Measurements from ENCODE around the gene GMDS. TPM values are rescaled to one million over a fixed set of nuclear protein-coding genes. Genes with fewer than 3 reads are reported as not detected.

Gene GMDS
- total and polyA plus RNA-seq, 2 experiments from 2014 or later = 30.1 to 36.5 TPM

DNA sequence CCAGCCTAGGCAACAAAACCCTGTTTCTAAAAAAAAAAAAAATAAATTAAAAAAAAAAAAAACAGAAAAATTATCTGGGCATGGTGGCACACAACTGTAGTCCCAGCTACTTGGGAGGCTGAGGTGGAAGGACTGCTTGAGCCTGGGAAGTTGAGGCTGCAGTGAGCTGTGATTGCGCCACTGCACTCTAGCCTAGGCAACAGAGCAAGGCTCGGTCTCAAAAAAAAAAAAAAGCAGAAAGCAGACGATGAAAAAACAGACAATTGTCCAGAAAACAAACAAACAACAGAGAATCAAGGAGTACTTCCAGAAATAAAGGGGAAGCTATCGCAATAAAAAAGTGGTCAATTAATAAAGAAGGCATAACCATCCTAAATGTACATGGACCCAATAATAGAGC, 229.4 kb downstream of the GMDS start (continued):
- TF ChIP-seq, protein P1, sequence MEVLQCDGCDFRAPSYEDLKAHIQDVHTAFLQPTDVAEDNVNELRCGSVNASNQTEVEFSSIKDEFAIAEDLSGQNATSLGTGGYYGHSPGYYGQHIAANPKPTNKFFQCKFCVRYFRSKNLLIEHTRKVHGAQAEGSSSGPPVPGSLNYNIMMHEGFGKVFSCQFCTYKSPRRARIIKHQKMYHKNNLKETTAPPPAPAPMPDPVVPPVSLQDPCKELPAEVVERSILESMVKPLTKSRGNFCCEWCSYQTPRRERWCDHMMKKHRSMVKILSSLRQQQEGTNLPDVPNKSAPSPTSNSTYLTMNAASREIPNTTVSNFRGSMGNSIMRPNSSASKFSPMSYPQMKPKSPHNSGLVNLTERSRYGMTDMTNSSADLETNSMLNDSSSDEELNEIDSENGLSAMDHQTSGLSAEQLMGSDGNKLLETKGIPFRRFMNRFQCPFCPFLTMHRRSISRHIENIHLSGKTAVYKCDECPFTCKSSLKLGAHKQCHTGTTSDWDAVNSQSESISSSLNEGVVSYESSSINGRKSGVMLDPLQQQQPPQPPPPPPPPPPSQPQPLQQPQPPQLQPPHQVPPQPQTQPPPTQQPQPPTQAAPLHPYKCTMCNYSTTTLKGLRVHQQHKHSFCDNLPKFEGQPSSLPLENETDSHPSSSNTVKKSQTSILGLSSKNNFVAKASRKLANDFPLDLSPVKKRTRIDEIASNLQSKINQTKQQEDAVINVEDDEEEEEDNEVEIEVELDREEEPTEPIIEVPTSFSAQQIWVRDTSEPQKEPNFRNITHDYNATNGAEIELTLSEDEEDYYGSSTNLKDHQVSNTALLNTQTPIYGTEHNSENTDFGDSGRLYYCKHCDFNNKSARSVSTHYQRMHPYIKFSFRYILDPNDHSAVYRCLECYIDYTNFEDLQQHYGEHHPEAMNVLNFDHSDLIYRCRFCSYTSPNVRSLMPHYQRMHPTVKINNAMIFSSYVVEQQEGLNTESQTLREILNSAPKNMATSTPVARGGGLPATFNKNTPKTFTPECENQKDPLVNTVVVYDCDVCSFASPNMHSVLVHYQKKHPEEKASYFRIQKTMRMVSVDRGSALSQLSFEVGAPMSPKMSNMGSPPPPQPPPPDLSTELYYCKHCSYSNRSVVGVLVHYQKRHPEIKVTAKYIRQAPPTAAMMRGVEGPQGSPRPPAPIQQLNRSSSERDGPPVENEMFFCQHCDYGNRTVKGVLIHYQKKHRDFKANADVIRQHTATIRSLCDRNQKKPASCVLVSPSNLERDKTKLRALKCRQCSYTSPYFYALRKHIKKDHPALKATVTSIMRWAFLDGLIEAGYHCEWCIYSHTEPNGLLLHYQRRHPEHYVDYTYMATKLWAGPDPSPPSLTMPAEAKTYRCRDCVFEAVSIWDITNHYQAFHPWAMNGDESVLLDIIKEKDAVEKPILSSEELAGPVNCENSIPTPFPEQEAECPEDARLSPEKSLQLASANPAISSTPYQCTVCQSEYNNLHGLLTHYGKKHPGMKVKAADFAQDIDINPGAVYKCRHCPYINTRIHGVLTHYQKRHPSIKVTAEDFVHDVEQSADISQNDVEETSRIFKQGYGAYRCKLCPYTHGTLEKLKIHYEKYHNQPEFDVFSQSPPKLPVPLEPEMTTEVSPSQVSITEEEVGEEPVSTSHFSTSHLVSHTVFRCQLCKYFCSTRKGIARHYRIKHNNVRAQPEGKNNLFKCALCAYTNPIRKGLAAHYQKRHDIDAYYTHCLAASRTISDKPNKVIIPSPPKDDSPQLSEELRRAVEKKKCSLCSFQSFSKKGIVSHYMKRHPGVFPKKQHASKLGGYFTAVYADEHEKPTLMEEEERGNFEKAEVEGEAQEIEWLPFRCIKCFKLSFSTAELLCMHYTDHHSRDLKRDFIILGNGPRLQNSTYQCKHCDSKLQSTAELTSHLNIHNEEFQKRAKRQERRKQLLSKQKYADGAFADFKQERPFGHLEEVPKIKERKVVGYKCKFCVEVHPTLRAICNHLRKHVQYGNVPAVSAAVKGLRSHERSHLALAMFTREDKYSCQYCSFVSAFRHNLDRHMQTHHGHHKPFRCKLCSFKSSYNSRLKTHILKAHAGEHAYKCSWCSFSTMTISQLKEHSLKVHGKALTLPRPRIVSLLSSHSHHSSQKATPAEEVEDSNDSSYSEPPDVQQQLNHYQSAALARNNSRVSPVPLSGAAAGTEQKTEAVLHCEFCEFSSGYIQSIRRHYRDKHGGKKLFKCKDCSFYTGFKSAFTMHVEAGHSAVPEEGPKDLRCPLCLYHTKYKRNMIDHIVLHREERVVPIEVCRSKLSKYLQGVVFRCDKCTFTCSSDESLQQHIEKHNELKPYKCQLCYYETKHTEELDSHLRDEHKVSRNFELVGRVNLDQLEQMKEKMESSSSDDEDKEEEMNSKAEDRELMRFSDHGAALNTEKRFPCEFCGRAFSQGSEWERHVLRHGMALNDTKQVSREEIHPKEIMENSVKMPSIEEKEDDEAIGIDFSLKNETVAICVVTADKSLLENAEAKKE (CRISPR knock-in tag; IDR thresholded peaks at IDR 0.05) = no peak

DNA sequence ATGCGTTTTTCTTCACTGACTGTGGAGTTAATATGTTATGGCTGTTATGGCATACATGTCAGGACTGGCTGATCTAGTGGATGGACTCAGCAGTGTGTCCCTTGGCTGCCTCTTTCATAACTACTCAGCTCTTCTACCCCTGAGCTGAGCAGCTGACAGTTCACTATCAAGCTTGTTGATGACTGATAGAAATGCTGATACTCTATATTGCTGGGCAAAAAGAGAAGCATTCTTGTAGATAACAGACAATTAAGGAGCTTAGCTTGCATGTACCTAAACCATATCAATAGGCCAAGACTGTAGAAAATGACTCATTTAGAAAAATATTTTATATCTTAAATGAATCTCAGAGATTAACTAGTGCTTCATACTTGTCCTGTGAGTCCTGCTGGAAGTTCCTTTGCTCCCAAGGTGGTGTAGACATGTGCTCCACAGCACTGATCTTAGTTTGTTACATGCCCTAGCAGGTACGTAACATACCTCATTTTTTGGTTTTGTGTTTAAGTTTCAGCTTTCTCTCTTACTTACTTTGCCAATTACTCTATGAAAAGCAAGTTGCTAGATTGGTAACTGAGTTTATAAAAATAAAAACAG, 236.9 kb downstream of the GMDS start:
- Mint-ChIP-seq H3K27me3 (ENCODE audit: insufficient read depth, low read depth, poor library complexity) (peaks cover 2% of the 10 kb centered on the region), H3K36me3 (ENCODE audit: low read depth) (peaks cover 6% of the 10 kb centered on the region; the same call in 2 of the 3 replicates), H3K4me3 (no peak overlapping the region), H3K27ac (no peak overlapping the region), H3K9me3 (peaks cover 10% of the 10 kb centered on the region; the same call in 2 of the 3 replicates), H3K4me1 (peaks cover 2% of the 10 kb centered on the region; the same call in 1 of the 3 replicates)
- no peaks in the 10 kb centered on the region for H3K4me1 ChIP-seq (ENCODE audit: insufficient read depth)
- no peaks in the 10 kb centered on the region for H3F3A ChIP-seq (replicated peaks; ENCODE audit: low read depth)
- H3K4me3 ChIP-seq = no peak overlapping the region
- H3K27ac ChIP-seq (ENCODE audit: low read depth) = no peak overlapping the region
- DNase-seq (ENCODE audit: low spot score) = no peak
- no peaks in the 10 kb centered on the region for H3K9me2 ChIP-seq (ENCODE audit: insufficient read depth)
- no peak overlapping the region for H2AFZ ChIP-seq
- no peaks in the 10 kb centered on the region for H3K36me3 ChIP-seq (ENCODE audit: insufficient read depth)
- ATAC-seq = no peak
- no peaks in the 10 kb centered on the region for H4K20me1 ChIP-seq (replicated peaks; ENCODE audit: insufficient read depth)
- H3K79me2 ChIP-seq (replicated peaks; ENCODE audit: insufficient read depth) = no peaks in the 10 kb centered on the region
- H3K27me3 ChIP-seq (ENCODE audit: insufficient read depth) = no peaks in the 10 kb centered on the region
- no peak overlapping the region for H3K4me2 ChIP-seq
- TF ChIP-seq ZNF114 (CRISPR knock-in tag; IDR thresholded peaks at IDR 0.05) (no peak), ZNF331 (CRISPR knock-in tag; IDR thresholded peaks at IDR 0.05; ENCODE audit: low read depth) (no peak), EZH2 (IDR thresholded peaks at IDR 0.05; ENCODE audit: low read depth, unreplicated experiment) (no peak), CREB1 (CRISPR knock-in tag; IDR thresholded peaks at IDR 0.05; ENCODE audit: low read depth) (no peak), EZH2phosphoT487 (IDR thresholded peaks at IDR 0.05; ENCODE audit: unreplicated experiment) (no peak), NANOG (IDR thresholded peaks at IDR 0.05; ENCODE audit: borderline replicate concordance) (no peak)
- TF ChIP-seq, protein P2, sequence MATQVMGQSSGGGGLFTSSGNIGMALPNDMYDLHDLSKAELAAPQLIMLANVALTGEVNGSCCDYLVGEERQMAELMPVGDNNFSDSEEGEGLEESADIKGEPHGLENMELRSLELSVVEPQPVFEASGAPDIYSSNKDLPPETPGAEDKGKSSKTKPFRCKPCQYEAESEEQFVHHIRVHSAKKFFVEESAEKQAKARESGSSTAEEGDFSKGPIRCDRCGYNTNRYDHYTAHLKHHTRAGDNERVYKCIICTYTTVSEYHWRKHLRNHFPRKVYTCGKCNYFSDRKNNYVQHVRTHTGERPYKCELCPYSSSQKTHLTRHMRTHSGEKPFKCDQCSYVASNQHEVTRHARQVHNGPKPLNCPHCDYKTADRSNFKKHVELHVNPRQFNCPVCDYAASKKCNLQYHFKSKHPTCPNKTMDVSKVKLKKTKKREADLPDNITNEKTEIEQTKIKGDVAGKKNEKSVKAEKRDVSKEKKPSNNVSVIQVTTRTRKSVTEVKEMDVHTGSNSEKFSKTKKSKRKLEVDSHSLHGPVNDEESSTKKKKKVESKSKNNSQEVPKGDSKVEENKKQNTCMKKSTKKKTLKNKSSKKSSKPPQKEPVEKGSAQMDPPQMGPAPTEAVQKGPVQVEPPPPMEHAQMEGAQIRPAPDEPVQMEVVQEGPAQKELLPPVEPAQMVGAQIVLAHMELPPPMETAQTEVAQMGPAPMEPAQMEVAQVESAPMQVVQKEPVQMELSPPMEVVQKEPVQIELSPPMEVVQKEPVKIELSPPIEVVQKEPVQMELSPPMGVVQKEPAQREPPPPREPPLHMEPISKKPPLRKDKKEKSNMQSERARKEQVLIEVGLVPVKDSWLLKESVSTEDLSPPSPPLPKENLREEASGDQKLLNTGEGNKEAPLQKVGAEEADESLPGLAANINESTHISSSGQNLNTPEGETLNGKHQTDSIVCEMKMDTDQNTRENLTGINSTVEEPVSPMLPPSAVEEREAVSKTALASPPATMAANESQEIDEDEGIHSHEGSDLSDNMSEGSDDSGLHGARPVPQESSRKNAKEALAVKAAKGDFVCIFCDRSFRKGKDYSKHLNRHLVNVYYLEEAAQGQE (IDR thresholded peaks at IDR 0.05; ENCODE audit: unreplicated experiment) = no peak
- TF ChIP-seq, protein P3, sequence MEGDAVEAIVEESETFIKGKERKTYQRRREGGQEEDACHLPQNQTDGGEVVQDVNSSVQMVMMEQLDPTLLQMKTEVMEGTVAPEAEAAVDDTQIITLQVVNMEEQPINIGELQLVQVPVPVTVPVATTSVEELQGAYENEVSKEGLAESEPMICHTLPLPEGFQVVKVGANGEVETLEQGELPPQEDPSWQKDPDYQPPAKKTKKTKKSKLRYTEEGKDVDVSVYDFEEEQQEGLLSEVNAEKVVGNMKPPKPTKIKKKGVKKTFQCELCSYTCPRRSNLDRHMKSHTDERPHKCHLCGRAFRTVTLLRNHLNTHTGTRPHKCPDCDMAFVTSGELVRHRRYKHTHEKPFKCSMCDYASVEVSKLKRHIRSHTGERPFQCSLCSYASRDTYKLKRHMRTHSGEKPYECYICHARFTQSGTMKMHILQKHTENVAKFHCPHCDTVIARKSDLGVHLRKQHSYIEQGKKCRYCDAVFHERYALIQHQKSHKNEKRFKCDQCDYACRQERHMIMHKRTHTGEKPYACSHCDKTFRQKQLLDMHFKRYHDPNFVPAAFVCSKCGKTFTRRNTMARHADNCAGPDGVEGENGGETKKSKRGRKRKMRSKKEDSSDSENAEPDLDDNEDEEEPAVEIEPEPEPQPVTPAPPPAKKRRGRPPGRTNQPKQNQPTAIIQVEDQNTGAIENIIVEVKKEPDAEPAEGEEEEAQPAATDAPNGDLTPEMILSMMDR (conservative IDR thresholded peaks at IDR 0.05; ENCODE audit: low read depth in 2 of 2) = no peak
- TF ChIP-seq, protein P4, sequence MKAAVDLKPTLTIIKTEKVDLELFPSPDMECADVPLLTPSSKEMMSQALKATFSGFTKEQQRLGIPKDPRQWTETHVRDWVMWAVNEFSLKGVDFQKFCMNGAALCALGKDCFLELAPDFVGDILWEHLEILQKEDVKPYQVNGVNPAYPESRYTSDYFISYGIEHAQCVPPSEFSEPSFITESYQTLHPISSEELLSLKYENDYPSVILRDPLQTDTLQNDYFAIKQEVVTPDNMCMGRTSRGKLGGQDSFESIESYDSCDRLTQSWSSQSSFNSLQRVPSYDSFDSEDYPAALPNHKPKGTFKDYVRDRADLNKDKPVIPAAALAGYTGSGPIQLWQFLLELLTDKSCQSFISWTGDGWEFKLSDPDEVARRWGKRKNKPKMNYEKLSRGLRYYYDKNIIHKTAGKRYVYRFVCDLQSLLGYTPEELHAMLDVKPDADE (IDR thresholded peaks at IDR 0.05) = no peak
